NOMO-1 treated with dmso at 0.1 percent for 144 hours (cell line): ENCODE results near the gene PGGHG.
"Not testable (repeated sequence)": the region's sequence is repeated elsewhere in the genome, so short reads cannot be mapped to it uniquely, and the experiment has no call there.

Source experiments
- DNase-seq: peaks from one replicate; lab custom pipeline; 2025; ENCODE audit not compliant: unreplicated experiment; lab: John Stamatoyannopoulos, UW

Gene PGGHG

DNA sequence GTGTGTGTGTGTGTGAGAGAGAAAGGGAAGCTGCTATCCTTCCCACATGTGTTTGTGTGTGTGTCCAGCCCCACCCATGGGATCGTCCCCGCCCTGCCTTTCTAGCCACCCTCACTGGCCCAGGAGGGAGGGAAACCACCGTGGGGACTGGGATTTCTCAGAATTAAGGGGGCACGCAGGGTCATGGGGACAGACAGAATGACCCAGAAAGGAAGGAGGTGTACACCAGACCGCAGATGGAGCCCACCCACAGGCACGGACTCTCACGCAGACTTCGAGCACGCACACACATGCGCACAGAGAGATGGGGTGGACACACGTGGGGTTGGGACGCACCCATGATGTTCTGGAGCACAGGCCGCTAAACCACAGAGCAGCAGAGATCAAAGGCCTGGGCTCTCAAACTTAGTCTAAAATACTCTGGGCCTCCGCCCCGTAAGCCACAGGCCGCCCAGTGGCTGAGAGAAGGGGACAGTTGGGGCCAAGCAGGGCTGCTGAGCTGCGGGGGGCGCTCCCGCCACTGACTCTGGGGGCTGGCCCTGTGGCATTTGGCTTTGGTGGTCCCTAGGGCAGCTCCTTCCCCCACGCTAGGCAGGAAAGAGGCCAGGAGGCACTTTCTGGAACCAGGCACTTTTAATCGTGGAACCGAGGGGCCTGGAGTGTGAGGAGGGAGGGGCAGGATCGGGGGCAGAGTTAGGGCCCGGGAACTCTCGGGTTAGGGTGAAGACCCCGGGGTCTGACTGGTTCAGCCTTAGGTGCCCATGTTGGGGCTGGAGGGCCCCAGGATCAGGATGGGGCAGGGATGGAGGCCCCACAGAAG, 8.9 kb downstream of the PGGHG start:
- DNase-seq: no peak

DNA sequence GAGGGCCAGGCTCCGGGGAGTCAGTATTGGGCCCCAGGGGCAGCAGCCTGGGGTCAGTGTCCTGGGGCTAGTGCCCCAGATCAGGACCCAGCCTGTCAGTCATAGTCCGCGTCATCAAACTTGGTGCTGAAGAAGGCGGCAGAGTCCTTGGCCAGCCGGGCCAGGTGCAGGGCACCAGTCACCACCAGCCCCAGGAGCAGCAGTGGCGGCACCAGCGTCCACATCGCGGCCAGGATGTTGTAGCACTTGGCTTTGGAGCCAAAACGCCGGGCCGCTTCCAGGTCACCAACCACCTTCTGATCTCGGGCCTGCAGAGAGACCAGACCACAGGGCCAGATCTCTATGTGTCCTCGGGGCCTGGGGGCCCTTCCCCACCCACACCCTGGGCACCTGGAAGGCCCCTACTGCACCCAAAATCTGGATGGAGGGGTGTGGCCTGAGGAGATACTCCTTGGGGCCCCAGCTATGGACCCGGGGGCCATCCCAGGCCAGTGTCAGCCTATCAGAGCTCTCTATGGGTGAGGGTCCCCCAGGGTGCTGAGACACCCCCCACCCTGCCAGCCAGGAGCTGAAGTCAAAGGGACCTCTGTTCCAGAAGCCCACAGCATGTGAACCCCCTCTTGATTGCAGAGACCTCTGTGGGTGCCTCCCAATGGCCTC, 9.6 kb downstream of the PGGHG start:
- DNase-seq: no peak

DNA sequence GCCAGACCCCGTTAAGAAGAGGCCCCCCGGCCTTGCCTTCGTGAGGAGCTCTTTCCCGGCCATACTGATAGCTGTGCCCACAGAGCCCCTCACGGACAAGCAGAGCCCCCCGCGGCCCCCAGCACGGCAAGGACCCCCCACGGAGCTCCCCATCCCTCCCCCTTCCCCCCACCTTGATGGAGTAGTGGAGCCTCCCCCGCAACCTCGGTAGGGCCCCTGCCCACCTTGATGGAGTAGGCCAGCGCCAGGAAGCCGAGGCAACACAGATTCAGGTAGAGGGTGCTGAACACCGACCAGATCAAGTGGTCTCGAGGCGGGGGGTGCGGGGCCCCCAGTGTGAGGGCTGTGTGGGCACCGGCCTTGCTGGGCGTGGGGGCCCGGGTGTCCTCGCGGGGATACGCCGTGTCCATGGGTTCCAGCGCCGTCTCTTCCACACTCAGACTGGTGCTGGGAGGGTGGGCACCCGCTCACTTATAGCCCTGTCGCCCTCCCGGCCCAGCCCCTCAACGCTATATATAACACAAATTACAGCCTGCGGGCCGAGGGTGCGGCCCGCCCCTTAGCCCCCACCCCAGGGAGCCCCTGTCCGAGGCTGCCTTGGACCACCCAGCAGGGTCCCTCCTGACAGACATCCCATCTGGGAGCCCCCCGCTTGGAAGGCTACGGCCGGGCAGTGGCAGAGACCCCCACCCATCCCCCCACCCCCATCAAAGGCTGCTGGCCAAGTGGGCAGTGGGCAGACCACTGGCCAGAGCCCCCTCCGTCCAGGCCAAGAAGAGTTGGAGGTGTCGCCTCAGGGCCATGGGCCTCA, 10.4 kb downstream of the PGGHG start, which contains the start of gene IFITM5:
Gene IFITM5, minus strand, starts transcription at position 446 of the 811 bp plus-strand sequence. Its CDS starts 36 bp downstream, at position 410.
- DNase-seq: no peak

DNA sequence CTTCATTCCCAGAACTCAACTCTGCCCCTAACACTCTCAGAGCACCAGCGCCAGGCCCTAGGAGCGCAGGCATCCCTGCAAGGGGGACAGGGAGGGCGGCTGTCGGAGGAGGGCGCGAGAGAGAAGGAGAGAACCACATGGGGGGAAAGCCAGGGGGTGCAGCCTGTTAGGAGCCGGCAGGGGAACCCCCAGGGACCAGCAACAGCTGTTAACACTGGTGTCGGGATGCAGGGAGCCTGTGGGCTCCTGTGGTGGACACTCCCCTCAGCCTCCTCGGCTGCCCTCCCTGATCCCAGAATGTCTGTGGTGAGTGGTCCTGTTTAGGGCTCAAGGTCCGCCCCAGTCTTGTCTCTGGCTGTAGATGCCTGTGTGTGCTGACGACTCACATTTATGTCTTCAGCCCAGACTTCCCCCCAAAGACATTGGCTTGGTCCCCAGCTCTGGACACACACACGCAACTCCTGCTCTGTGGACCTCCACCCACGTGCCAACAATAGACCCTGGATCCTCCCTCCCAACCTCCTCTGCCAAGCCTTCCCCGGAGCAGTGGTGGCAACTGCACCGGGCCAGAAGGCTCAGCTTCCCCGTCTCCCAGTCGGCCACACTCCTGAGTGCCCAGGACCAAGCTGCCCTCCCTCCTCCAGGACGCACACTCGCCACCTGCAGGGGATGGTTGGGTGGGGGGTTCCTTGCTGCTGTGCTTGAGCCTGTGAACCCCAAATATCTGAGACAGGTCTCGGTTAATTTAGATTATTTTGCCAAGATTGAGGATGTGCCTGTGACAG, 11.2 kb downstream of the PGGHG start:
- no peak for DNase-seq

DNA sequence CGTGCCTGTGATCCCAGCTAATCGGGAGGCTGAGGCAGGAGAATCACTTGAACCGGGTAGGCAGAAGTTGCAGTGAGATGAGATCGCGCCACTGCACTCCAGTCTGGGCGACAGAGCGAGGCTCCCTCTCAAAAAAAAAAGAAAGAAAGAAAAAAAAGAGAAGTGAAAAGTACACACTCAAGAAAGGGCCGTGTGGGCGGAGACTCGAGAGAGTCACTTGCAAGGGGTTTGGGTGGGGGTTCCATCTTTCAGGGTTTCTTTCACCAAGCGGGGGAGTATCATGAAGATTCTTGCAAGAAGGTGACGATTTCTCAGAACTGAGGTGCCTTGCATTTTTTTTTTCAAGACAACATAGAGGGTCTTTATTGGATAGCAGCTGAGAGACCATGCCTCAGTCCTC, 14.4 kb downstream of the PGGHG start:
- no peak for DNase-seq

DNA sequence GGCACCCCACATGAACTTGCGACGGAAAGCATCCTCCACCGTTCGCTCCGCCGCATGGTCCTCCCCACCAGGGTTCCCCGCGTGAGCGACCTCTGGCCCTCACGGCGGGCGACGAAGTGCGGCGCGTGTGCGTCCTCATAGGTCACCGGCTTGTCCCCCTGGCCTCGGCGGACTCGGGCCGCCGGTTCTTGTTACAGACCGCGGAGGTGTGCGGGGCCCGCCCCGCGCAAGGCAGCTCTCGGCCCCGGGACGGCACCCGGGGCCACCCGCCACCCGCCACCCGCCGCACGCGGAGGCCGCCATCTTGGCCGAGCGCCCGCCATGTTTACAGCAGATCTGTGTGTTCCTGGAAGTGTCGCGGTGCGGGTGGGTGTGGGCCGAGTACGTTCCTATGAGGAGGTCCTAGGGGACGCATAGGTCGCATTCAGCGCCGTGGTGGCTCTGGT, 15.2 kb downstream of the PGGHG start:
- no peak for DNase-seq

DNA sequence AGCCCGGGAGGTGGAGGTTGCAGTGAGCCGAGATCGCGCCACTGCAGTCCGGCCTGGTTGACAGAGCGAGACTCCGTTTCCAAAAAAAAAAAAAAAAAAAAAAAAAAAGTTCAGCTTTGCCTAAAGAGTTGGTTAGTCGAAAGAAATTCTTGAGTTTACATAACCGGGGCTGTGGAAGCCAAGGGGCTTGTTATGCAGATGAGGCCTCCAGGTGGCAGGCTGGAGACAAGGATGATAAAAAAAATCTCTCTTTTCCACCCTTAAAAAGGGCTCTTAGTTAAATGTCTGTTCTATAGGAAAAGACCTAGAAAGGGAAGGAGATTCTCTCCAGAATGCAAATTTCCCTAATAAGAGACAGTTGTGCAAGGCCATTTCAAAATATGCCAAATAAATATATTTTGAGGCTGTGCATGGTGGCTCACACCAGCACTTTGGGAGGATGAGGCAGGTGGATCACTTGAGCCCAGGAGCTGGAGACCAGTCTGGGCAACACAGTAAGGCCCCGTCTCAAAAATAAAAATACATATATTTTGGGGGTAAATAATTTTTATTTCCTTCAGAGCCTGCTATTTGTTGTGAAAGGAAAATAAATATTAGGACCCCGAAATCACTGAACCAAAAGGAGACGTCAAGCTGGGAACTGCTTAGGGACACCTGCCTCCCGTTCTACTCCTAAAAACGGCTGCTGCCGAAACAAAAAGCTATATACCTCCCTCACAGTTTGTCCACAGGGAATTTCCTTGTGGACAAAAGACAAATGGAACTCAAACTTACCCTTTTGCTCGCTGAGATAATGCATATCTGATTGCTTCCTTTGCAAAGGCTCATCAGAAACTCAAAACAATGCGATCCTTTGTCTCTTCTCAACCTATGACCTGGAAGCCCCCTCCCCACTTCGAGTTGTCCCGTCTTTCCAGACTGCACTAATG, 16.3 kb downstream of the PGGHG start:
- no peak for DNase-seq

DNA sequence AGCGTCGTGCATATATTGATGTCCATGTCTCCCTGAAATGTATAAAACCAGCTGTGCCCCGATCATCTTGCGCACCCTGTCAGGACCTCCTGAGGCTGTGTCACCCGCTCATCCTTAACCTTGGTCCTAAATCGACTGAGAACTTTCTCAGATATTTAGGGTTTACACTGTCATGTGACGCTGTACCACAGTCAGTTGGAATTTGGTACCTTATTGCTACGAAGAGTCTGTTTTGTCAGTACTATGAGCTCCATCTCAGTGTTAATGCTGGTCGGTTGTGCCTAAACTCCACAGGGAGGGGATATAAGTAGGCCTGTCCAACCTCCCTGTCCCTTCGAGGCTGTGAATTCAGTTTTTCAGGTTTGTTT, 16.9 kb downstream of the PGGHG start:
- no peak for DNase-seq

DNA sequence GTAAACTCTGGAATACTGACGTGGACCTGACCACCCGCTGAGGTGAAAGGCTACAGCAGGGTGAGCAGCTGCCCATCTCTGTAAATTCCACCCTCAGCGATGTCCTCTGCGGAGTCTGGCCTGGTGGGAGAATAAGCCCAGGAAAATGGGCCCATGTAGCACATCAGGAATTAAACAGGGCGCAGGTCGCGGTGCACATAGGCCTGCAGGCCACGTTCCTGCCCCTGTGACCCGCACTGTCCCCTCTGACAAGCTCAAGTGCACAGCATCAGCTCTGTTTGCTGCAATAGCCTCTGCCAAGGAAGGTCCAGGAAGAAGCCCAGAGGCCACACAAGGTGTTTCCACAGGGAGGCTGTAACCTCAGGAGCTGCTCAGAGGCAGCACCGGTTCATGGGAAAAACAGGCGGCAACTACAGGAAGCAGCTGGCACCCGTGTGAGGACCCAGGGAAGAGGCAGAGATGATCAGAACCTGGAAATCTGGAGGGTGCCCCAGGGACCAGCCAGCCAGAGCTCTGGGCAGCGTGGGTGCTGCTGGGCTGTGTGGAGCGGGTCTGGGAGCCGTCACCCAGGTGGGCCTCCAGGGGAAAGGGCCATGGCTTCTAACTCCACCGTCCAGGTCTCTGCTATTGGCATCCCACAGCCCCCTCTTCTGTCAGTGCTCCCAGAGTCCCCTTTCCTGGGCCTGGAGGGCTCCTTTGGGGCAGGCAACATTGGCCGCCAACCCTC, 17.9 kb downstream of the PGGHG start:
- no peak for DNase-seq

DNA sequence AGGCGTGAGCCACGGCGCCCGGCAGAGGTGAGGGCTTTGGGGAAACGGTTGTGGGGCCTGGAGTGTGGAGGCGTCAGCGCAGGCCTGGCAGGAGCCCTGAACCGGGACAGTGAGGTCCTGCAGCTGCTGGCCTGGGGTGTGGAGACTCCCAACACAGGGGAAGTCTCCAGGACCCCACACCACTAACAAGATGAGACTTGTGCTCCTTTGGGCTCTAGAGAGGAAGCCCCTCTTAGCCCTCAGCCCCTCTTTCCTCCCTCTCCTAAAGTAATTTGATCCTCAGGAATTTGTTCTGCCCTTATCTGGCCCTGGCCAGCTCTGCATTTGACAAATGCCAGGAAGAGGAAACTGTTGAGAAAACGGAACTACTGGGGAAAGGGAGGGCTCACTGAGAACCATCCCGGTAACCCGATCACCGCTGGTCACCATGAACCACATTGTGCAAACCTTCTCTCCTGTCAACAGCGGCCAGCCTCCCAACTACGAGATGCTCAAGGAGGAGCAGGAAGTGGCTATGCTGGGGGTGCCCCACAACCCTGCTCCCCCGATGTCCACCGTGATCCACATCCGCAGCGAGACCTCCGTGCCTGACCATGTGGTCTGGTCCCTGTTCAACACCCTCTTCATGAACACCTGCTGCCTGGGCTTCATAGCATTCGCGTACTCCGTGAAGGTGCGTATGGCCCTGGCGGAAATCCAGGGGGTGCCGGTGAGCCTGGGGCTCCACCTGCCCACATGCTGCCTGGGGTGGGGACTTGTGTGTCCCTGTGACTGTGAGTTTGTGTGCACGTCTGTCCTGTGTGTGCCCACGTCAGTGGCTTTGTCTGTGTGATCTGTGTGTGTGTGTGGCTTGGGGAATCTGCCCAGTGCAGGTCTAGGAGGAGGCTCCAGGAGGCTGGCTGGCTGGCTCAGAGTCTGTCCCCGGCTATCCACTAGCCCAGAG, 19.1 kb downstream of the PGGHG start, which contains the start of gene IFITM2:
Gene IFITM2, plus strand, starts transcription at position 51 of the 943 bp plus-strand sequence. Its CDS starts 377 bp downstream, at position 428.
- peak; percentile 73 for DNase-seq

DNA sequence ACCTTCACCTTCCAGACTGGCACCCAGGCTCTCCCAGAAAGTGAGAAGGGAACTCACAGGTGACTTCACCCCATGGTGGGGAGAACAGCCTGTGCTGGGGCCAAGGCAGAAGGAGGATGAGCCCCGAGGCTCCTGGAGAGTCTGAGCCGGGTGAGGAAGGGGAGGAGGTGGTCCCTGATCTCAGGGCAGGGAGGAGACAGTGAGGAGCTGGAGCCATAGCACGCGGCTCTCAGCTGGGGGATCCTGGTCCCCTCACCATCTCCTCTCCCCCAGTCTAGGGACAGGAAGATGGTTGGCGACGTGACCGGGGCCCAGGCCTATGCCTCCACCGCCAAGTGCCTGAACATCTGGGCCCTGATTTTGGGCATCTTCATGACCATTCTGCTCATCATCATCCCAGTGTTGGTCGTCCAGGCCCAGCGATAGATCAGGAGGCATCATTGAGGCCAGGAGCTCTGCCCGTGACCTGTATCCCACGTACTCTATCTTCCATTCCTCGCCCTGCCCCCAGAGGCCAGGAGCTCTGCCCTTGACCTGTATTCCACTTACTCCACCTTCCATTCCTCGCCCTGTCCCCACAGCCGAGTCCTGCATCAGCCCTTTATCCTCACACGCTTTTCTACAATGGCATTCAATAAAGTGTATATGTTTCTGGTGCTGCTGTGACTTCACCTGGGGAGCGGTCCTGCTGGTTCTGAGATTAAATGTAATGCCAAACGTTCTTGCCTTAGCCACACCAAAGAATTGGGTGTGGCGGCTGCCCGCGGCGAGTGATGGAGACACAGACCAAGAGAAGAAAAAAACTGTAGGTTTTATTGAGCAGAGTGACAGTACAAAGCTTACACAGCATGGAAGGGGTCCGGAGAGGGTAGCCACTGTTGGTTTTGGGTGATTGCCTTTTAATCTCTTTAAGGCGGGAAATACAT, 20.1 kb downstream of the PGGHG start:
- not testable (repeated sequence) for DNase-seq

DNA sequence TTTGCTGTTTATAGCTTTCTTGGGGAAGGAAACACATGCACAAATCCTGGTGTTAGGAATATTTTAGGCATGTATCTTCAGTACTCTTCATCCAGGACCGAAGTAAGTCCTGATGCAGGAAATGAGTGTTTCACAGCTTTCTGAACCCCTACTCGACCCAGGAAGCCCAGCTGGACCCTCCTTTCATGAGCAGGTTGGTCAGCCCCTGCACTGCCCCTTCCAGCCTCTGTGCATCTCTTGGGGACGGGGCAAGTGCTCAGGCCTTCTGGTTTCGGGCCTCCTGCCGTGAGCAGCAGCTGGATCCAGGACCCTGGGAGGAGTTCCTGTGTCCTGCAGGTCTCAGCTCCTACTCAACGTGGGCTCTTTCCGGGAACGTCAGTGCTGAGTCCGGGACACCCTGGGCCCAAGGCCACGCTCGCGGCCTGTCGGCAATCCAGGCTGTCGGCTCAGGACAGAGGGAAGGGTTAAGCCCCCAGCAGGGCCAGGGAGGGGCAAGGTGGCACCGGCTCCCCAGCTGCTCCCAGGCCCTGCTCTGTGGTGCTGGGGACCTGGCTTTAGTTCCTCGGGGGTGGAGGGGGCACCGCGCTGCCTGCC, 21.1 kb downstream of the PGGHG start:
- not testable (repeated sequence) for DNase-seq

DNA sequence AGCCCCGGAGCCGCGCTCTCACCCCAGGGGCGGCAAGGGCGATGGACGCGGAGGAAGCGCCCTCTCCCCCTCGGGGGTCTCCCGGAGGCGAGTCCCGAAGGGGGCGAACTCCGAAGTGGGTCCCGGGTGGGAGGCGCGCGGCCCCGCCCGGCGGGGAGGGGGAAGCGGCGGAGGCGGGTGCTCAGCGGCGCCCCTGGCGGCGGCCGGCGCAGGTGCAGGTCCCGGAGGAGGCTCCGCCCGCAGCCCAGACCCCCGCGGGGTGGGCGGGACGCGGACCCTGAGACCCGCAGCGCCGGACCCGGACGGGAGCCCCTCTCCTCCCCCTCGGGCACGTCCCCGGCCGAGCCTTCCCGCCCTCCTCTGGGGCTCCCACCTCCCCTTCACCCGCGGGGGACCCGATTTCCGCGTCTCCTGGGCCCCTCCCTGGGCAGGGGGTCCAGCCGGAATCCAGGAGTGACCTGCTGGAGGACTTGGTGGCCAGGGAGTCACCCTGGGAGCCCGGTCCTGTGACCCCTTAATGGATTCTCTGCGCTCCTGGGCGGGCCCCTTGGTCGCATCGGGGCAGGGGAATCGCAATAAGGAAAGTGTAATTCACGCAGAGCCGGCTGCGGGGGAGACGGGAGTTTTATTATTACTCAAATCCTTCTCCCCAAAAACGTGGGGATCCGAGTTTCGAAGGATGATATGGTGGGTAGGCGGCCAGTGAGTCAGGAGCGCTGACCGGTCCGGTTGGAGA, 22.3 kb downstream of the PGGHG start:
- DNase-seq: not testable (repeated sequence)

DNA sequence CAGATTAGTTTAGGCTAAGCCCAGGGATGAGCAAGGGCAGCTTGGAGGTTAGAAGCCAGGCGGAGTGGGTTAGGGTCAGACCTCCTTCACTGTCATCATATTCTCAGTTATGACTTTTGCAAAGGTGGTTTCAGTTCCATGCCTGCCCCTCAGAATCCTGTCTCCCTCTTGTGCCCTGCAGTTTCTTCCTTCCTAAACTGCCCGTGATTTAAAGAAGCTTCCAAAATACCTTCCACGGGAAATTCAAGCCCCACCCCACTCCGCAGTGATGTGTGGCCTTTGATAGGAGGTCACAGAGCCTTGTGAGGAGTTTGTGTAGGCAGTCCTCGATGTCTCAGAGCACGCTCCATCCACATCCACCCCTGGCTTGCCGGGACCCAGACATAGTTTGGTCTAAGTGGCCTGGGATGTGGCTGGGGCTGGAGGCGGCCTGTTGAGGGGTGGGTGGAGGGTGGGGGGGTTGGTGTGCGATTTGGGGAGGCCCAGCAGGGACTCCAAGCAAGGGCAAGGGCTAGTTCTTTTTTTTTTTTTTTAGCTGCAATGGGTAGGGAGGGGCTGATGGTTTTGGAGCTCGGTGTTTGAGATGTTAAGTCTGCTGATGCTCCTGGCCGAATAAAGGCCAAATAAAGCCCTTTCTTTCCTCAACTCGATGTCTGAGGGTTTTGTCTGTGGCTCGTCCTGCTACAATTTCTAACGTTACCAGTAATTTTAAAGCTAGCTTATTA, 23.3 kb downstream of the PGGHG start:
- no peak for DNase-seq

DNA sequence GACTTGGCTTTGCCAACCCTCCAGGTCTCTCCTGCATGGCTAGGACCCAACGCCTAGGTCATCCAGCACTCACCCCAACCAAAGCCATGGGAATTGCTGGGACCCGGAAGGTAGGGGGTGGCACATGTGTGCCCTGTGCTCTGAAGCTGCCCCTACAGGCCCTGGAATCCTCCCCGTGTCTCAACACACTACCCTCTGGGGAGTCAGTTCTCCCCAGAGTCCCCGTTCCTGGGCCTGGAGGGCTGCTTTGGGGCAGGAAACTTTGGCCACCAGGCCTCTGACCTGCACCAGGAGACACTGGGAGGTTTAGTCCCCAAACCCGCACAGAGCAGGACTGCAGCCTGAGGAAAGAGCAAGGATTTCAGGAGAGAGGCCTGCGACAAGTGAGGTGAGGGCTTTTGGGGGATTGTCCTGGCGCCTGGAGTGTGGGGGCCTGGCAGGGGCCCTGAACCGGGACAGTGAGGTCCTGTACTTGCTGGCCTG, 24.4 kb downstream of the PGGHG start:
- no peak for DNase-seq
